SK-N-SH treated with all-trans-retinoic acid at 6 μM for 48 hours (cell line): ENCODE results near the gene DSTYK.

Experiments
- OSR1 ChIP-seq: fragments of 250-450 bp; sonication (Bioruptor Pico); IDR thresholded peaks from 2 replicates; pipeline ENCODE4 v1.8.0; 2022; ENCODE audit warnings: moderate library complexity, mild to moderate bottlenecking, inconsistent platforms
- ZC3H10 ChIP-seq: fragments of 250-450 bp; sonication (Bioruptor Pico); IDR thresholded peaks from 2 replicates; pipeline ENCODE4 v1.5.1; 2021; ENCODE audit warnings: mild to moderate bottlenecking, moderate library complexity
- TF ChIP-seq, protein P1 (sequence below): fragments of 250-450 bp; sonication (Bioruptor Pico); IDR thresholded peaks from 2 replicates; pipeline ENCODE4 v1.5.1; 2020; ENCODE audit warnings: low read depth, mild to moderate bottlenecking, moderate library complexity

- TF ChIP-seq, protein P1, sequence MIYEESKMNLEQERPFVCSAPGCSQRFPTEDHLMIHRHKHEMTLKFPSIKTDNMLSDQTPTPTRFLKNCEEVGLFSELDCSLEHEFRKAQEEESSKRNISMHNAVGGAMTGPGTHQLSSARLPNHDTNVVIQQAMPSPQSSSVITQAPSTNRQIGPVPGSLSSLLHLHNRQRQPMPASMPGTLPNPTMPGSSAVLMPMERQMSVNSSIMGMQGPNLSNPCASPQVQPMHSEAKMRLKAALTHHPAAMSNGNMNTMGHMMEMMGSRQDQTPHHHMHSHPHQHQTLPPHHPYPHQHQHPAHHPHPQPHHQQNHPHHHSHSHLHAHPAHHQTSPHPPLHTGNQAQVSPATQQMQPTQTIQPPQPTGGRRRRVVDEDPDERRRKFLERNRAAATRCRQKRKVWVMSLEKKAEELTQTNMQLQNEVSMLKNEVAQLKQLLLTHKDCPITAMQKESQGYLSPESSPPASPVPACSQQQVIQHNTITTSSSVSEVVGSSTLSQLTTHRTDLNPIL (CRISPR knock-in tag) = no peak
- no peak for TF ChIP-seq OSR1 (CRISPR knock-in tag)
- TF ChIP-seq ZC3H10 (CRISPR knock-in tag) = no peak
Observed at GRCh38 chr1:205248793-205249601, 37.5 kb upstream of the DSTYK start.
